Breast epithelium (tissue), 4 donors: ENCODE results near the gene BST1. TPM values are rescaled to one million over a fixed set of nuclear protein-coding genes. Genes with fewer than 3 reads are reported as not detected.
"Not testable (repeated sequence)": the region's sequence is repeated elsewhere in the genome, so short reads cannot be mapped to it uniquely, and the experiment has no call there.

Experiments
- DNase-seq, 2 donors: peaks; one replicate each; pipeline ENCODE4 v3.0.0-alpha.2; 2019; ENCODE audit warnings: low spot score in 2 of 2
- H3K27ac ChIP-seq, 2 donors: fragments of 200-600 bp; sonication (generic) in 1 of 2; one replicate each; pipeline ENCODE4 v1.5.1; 2016 to 2019; ENCODE audit warnings: mild to moderate bottlenecking in 1 of 2
- H3K27me3 ChIP-seq, 2 donors: fragments of 200-600 bp; sonication (generic) in 1 of 2; one replicate each; pipeline versions ENCODE4 v1.5.1 to v1.6.0; 2017 to 2019; ENCODE audit warnings: control low read depth in 1 of 2, mild to moderate bottlenecking in 1 of 2
- H3K36me3 ChIP-seq: fragments of 200-600 bp; one replicate; pipeline ENCODE4 v1.5.1; 2019
- H3K4me1 ChIP-seq, 2 donors: fragments of 200-600 bp; sonication (generic); one replicate each; pipeline ENCODE4 v1.5.1; 2016 to 2019; ENCODE audit warnings: control low read depth in 1 of 2
- H3K4me3 ChIP-seq, 3 donors: fragments of 200-600 bp; sonication (generic); 1 replicate in 2 of 3; 2 replicates in 1 of 3; pipeline ENCODE4 v1.5.1; 2016 to 2019; ENCODE audit warnings: mild to moderate bottlenecking in 3 of 3, moderate library complexity in 2 of 3
- H3K9me3 ChIP-seq, 2 donors: fragments of 200-600 bp; sonication (generic) in 1 of 2; one replicate each; pipeline ENCODE4 v1.5.1; 2016 to 2019; ENCODE audit warnings: control low read depth in 1 of 2
- CTCF ChIP-seq, 3 donors: fragments of 450-650 bp; IDR thresholded peaks; one replicate each; pipeline ENCODE4 v1.5.1; 2016 to 2017; ENCODE audit warnings: antibody characterized with exemption in 3 of 3, mild to moderate bottlenecking in 3 of 3, moderate library complexity in 3 of 3
- POLR2A ChIP-seq: fragments of 450-650 bp; IDR thresholded peaks from one replicate; pipeline ENCODE4 v1.6.1; 2016; ENCODE audit warnings: antibody characterized with exemption, mild to moderate bottlenecking, moderate library complexity
- POLR2AphosphoS5 ChIP-seq, 3 donors: sonication (generic); formaldehyde crosslinking; IDR thresholded peaks; one replicate each; pipeline ENCODE4 v1.6.1; 2017; ENCODE audit warnings: antibody characterized with exemption in 3 of 3
- intact Hi-C: fragments of 100-400 bp; cut with DNase I; formaldehyde crosslinking; loops from one replicate; pipeline ENCODE4 v1.15.1; 2023; ENCODE audit warnings: low total_unique reads
- total RNA-seq, 3 donors: library from RNA; depleted of rRNA; stranded (reverse); fragments of >200 nt; gene quantifications; one replicate each; pipeline ENCODE4 v1.1.0, GENCODE V29; 2016

BST1 gene
- total RNA-seq, 3 donors from 2014 or later = 6.4 to 16.6 (median 7.5) TPM

GRCh38 chr4:15718959-15719358 is 16.1 kb downstream of the BST1 start:
- DNase-seq = no peak
- Histone ChIP-seq H3K9me3 (no peaks in the 10 kb centered on the region), H3K36me3 (no peaks in the 10 kb centered on the region), H3K27me3 (no peaks in the 10 kb centered on the region), H3K4me1 (no peaks in the 10 kb centered on the region), H3K27ac (no peak overlapping the region), H3K4me3 (no peak overlapping the region)
- intact Hi-C loops = no loop called here
- TF ChIP-seq POLR2A = no peak
- TF ChIP-seq POLR2AphosphoS5 (IDR thresholded peaks at IDR 0.05) = no peak
- TF ChIP-seq CTCF (IDR thresholded peaks at IDR 0.05) = no peak

- no peak for DNase-seq
- Histone ChIP-seq H3K4me1 (no peaks in the 10 kb centered on the region), H3K36me3 (no peaks in the 10 kb centered on the region), H3K4me3 (no peak overlapping the region), H3K9me3 (no peaks in the 10 kb centered on the region), H3K27me3 (no peaks in the 10 kb centered on the region), H3K27ac (no peak overlapping the region)
- intact Hi-C loops = no loop called here
- TF ChIP-seq POLR2AphosphoS5 (IDR thresholded peaks at IDR 0.05) = no peak
- no peak for TF ChIP-seq CTCF (IDR thresholded peaks at IDR 0.05)
- no peak for TF ChIP-seq POLR2A
These were observed 16.6 kb downstream of the BST1 start for GRCh38 chr4:15719506-15719905.

GRCh38 chr4:15720851-15721250 is 18.0 kb downstream of the BST1 start:
- H3K9me3 ChIP-seq = no peaks in the 10 kb centered on the region
- no peak for TF ChIP-seq POLR2AphosphoS5 (IDR thresholded peaks at IDR 0.05)
- intact Hi-C loops = no loop called here
- no peak overlapping the region for H3K4me3 ChIP-seq
- H3K27me3 ChIP-seq = no peaks in the 10 kb centered on the region
- no peaks in the 10 kb centered on the region for H3K4me1 ChIP-seq
- no peak for DNase-seq
- no peak overlapping the region for H3K27ac ChIP-seq
- H3K36me3 ChIP-seq = no peaks in the 10 kb centered on the region

GRCh38 chr4:15725608-15726007 is 22.7 kb downstream of the BST1 start:
- Histone ChIP-seq H3K9me3 (no peaks in the 10 kb centered on the region), H3K27ac (no peak overlapping the region), H3K27me3 (no peaks in the 10 kb centered on the region), H3K36me3 (no peaks in the 10 kb centered on the region), H3K4me1 (no peaks in the 10 kb centered on the region), H3K4me3 (no peak overlapping the region)
- intact Hi-C loops = no loop called here
- DNase-seq = no peak
- no peak for TF ChIP-seq CTCF (IDR thresholded peaks at IDR 0.05)
- TF ChIP-seq POLR2AphosphoS5 (IDR thresholded peaks at IDR 0.05) = no peak
- no peak for TF ChIP-seq POLR2A

GRCh38 chr4:15729910-15730533 is 27.2 kb downstream of the BST1 start:
- DNase-seq = no peak
- no peak overlapping the region for H3K27ac ChIP-seq
- H3K36me3 ChIP-seq = no peaks in the 10 kb centered on the region
- no peak overlapping the region for H3K4me3 ChIP-seq
- intact Hi-C loops = no loop called here
- no peaks in the 10 kb centered on the region for H3K4me1 ChIP-seq
- TF ChIP-seq CTCF (IDR thresholded peaks at IDR 0.05) (peak; percentile 47 to 74 (median 53)), POLR2A (no peak), POLR2AphosphoS5 (IDR thresholded peaks at IDR 0.05) (no peak)
- H3K27me3 ChIP-seq = no peaks in the 10 kb centered on the region
- no peaks in the 10 kb centered on the region for H3K9me3 ChIP-seq

GRCh38 chr4:15733061-15733460 is 30.2 kb downstream of the BST1 start:
- H3K27ac ChIP-seq, intact Hi-C loops, H3K27me3 ChIP-seq, H3K9me3 ChIP-seq, H3K4me3 ChIP-seq, H3K36me3 ChIP-seq, DNase-seq, H3K4me1 ChIP-seq: not testable (repeated sequence)
